ENCODE measurements around the gene GSG1L.

Gene GSG1L

DNA sequence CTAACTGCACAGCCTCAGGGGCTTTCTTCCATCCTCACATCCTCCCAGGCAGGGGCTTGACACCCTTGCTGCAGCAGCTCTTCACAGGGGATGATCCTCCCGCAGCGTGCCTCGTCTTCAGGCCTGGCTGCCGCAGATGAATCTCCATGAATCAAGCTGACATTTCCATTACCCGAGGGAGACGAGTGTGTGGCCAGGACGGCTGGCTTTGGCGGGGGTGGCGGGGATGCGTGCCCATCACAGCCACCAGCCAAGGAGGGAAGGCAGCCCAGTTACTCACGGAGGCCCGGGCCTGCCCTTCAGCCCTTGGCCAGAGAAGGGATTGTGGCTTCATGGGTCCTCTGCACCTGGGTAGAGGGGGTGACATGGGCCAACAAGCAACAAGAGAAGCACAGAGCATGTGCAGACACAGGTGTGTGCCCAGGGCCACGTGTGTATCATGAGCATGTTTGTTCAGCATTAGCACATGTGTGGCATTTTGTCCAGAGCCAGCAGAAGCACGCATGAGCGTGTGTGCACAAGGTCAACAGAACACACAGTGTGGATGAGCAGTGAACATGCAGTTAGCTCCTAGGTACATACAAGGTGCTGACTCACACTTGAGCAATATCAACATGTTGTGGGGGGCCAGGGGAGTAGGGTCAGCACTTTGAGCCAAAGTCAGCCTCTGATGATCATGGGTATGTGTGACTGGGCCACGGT, 277.1 kb downstream of the GSG1L start:
- H3K27ac ChIP-seq = no peak overlapping the region

DNA sequence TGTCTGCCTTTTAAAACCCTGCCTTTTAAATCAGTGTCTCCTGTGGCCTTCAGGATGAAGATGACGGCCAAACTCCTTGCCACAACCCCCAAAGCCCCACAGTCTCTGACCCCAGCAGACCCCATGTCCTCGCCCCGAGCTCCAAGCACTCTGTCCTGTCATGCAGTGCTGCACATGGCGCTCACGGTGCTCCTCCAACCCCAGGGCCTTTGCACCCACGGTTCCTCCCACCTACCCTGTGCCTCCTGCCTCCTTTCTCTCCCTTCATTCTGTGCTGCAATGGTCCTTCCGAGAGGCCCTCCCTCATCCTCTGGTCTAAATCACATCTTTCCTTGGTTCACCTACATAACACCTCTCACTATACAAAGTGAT, 278.2 kb downstream of the GSG1L start:
- no peak for TF ChIP-seq ZFX (IDR thresholded peaks at IDR 0.05)
- H3K27ac ChIP-seq = no peak overlapping the region

More for the DNA sequence above, 277.1 kb downstream of the GSG1L start:
- TF ChIP-seq, protein P1, sequence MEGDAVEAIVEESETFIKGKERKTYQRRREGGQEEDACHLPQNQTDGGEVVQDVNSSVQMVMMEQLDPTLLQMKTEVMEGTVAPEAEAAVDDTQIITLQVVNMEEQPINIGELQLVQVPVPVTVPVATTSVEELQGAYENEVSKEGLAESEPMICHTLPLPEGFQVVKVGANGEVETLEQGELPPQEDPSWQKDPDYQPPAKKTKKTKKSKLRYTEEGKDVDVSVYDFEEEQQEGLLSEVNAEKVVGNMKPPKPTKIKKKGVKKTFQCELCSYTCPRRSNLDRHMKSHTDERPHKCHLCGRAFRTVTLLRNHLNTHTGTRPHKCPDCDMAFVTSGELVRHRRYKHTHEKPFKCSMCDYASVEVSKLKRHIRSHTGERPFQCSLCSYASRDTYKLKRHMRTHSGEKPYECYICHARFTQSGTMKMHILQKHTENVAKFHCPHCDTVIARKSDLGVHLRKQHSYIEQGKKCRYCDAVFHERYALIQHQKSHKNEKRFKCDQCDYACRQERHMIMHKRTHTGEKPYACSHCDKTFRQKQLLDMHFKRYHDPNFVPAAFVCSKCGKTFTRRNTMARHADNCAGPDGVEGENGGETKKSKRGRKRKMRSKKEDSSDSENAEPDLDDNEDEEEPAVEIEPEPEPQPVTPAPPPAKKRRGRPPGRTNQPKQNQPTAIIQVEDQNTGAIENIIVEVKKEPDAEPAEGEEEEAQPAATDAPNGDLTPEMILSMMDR (conservative IDR thresholded peaks at IDR 0.05) = no peak
- no peak for TF ChIP-seq ZFX (IDR thresholded peaks at IDR 0.05)

DNA sequence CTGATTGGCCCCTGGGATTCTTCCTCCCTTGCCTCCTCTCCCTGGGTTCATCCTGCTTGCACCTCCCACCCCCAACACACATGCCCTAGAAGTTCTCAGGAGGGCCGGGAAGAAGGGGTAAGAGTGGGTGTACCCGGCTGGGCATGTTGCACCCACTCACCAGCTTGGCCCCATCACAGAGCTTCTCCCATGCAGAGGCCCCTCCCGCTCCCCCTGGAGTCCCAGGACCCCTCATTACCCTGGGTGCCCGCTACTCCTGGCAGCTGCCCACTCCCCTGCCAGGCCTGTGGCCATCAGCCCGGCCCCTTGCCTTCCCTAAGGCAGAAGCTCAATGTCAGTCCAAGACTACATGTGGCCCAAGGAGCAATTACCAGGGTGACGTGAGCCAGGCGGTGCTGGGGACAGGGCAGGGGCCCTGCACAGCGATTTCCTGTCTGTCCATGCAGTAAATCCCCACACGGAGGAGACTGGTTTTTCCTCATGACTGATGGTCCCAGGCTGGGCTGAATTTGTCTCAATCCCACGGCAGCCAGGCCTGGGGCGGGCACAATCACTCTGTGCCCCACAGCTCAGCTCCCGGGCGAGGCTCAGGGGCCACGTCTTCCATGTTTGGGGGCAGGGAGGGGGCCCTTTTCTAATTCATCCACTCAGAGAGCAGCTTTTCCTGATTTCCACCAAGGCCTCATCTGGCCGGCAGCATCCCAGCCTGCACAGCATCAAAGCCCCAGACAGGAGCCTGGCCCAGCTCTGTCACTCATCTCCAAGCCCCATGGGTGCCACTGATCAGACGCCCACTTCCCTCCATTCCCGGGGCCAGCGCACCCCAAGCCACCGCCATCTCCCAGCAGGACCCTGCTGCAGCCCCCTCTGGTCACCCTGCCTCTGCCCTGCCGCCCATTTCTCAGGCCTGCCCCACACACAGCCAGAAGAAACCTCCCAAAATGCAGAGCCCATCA, 278.9 kb downstream of the GSG1L start:
- no peak overlapping the region for H3K27ac ChIP-seq
- TF ChIP-seq, protein P1 (conservative IDR thresholded peaks at IDR 0.05) = no peak
- no peak for TF ChIP-seq ZFX (IDR thresholded peaks at IDR 0.05)

DNA sequence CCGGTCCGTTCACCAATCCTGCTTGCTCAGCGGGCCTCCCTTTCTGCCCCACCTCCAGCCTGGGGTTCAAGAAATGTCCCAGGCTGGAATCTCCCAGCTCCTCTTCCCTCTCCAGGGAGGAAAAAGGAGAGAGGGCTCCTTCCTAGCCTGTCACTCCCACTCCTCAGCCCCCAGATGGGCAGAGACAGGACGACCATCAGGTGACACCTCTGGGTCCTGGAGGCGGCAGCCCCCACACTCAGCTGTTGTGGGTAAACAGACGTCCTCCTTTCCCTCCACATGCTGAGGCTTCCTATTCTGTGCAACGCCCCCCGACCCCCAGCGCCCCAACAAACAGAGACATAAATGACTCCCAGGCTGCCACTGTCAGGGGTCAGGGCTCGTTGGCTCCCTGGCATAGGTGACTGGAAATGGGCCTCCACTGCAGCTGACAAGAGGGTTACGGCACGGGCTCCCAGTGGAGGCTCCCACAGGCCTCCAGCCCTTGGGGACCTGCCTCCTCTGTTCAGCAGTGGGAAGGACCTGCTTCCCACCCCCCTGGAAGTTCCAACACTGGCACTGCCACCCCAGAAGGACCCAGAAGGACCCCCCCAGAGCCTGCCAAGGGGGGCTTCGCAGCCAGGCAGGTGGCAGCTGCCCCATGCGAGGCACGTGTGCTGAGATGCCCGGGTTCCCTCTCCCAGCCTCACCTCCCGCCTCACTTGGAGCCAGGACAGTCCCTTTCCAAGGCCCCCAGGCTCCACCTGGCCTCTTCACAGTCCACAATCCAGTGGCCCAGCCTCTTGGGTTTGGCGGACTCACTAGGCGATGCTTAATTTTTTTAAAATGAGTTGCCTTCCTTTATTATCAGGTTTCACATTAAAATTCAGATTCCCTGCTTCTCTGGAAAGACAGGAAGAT, 281.3 kb downstream of the GSG1L start:
- TF ChIP-seq ZFX (IDR thresholded peaks at IDR 0.05) = no peak
- TF ChIP-seq, protein P1 (conservative IDR thresholded peaks at IDR 0.05) = no peak
- no peak overlapping the region for H3K27ac ChIP-seq

DNA sequence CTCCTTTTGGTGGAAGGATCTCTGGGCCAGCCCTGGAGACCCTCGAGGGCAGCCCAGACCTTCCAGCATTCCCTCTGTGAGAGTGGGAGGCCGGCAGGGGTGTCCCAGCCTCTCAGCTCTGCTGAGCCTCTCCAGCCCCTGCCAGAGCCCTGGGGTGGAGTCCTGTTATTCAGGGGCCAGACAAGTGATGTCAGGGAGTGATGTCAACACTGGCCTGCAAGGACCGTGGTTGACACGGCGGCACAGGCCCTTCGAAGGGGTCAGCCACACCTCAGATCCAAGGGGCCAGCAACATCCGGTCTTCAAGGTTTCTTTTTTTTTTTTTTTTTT, 282.4 kb downstream of the GSG1L start:
- TF ChIP-seq, protein P1 (conservative IDR thresholded peaks at IDR 0.05) = no peak
- no peak for TF ChIP-seq ZFX (IDR thresholded peaks at IDR 0.05)
- H3K27ac ChIP-seq = no peak overlapping the region

DNA sequence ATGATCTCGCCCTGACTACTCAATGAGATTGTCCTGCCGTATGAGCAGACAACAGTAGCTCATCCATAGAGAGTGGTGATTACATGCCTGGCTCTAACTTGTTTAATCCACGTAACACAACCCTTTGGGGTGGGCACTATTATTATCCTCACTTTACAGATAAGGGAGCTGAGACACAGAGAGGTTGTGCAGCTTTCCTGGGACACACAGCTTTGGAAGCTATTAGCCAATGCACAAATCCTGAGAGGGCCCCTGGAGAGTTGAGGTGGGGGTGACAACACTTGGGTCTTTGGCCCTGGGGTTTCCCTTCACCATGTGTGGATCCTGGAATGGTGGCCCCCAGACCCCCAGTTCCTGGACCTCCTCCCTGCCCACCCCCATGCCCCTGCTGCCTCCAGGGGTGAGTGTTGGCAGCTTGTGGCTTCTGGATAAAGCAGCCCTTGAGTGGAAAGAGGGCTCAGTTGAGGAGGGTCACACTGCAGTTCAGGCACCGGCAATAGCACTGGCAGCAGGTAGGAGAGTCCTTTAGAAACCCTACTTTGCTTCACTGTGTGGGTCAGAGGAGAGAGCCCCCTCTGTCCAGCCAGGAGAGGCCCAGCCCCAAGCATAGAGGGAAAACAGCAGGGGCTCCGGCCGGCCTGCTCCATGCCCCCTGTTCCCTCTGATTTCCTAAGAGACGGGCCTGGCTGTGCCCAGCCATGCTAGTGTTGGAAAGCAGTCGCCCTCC, 282.9 kb downstream of the GSG1L start:
- no peak overlapping the region for H3K27ac ChIP-seq
- TF ChIP-seq, protein P1 (conservative IDR thresholded peaks at IDR 0.05) = no peak
- TF ChIP-seq ZFX (IDR thresholded peaks at IDR 0.05) = no peak

DNA sequence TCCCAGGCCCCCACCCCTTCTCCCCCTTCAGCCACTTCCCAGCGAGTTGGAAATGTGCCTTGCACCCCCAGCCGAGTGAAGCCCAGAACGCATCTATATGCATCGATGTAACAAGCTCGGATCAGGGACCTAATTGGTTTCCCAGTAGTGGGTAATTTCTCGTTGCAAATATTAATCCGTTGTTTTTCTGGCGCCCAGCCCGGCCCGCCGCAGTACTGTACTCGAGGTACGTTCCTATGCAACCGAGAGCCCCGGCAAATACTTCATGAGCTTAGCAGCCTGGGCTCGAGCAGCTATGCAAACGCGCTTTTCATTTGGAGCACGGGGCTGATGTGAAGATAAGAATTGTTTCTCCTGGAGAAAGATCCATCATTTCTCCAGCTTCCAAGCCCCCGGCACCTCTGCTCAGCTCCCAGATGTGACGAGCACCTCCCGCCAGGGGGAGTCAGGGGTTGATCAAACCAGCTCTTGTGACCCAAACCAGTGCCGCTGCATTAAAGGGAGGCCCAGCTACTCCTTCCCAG, 283.8 kb downstream of the GSG1L start:
- no peak overlapping the region for H3K27ac ChIP-seq
- TF ChIP-seq, protein P1 (conservative IDR thresholded peaks at IDR 0.05) = no peak
- TF ChIP-seq ZFX (IDR thresholded peaks at IDR 0.05) = no peak

Measured in C4-2B (cell line).